Vagina (tissue), 2 donors: ENCODE data around the gene PNPLA1. TPM values are rescaled to one million over a fixed set of nuclear protein-coding genes. Genes with fewer than 3 reads are reported as not detected.

ENCODE experiments used
- DNase-seq, 2 donors: peaks; one replicate each; pipeline ENCODE4 v3.0.0-alpha.2; 2017; ENCODE audit errors: extremely low spot score in 2 of 2
- H3K27ac ChIP-seq: fragments of 200-600 bp; sonication (generic); one replicate; pipeline ENCODE4 v1.5.1; 2019
- H3K27me3 ChIP-seq: fragments of 200-600 bp; sonication (generic); one replicate; pipeline ENCODE4 v1.5.1; 2019
- H3K36me3 ChIP-seq, 2 donors: fragments of 200-600 bp; sonication (generic); one replicate each; pipeline ENCODE4 v1.5.1; 2017 to 2019
- H3K4me1 ChIP-seq: fragments of 200-600 bp; sonication (generic); one replicate; pipeline ENCODE4 v1.5.1; 2019
- H3K4me3 ChIP-seq, 2 donors: fragments of 200-600 bp; sonication (generic); 1 replicate in 1 of 2; 2 replicates in 1 of 2; pipeline ENCODE4 v1.5.1; 2016 to 2019
- H3K9me3 ChIP-seq: fragments of 200-600 bp; sonication (generic); one replicate; pipeline ENCODE4 v1.5.1; 2019
- CTCF ChIP-seq, 3 experiments: fragments of 450-650 bp in 2 of 3; fragments of 200-600 bp in 1 of 3; sonication (generic) in 1 of 3; IDR thresholded peaks; one replicate each; pipeline ENCODE4 v1.5.1; 2017 to 2019; ENCODE audit warnings: antibody characterized with exemption in 3 of 3, mild to moderate bottlenecking in 2 of 3, moderate library complexity in 2 of 3
- POLR2A ChIP-seq, 2 donors: fragments of 450-650 bp; IDR thresholded peaks; one replicate each; pipeline ENCODE4 v1.6.1; 2017; ENCODE audit warnings: antibody characterized with exemption in 2 of 2, mild to moderate bottlenecking in 2 of 2, moderate library complexity in 2 of 2
- POLR2AphosphoS5 ChIP-seq, 2 donors: sonication (generic); formaldehyde crosslinking; IDR thresholded peaks; one replicate each; pipeline ENCODE4 v1.9.0; 2017; ENCODE audit warnings: antibody characterized with exemption in 2 of 2, mild to moderate bottlenecking in 2 of 2, low read depth in 1 of 2; ENCODE audit not compliant: insufficient read depth in 1 of 2
- intact Hi-C: fragments of 100-400 bp; cut with DNase I; formaldehyde crosslinking; loops from one replicate; pipeline ENCODE4 v1.15.1; 2023
- total RNA-seq: library from RNA; depleted of rRNA; stranded (reverse); fragments of >200 nt; gene quantifications from one replicate; pipeline ENCODE4 v1.2.3, GENCODE V29; 2016

The PNPLA1 gene
- total RNA-seq, 1 donor from 2014 or later = not detected

GRCh38 chr6:36357872-36358225 is 88.0 kb downstream of the PNPLA1 start:
- H3K27me3 ChIP-seq = no peaks in the 10 kb centered on the region
- H3K9me3 ChIP-seq = no peaks in the 10 kb centered on the region
- H3K4me3 ChIP-seq = no peak overlapping the region
- no peaks in the 10 kb centered on the region for H3K36me3 ChIP-seq
- no peak for DNase-seq
- no peak overlapping the region for H3K27ac ChIP-seq
- intact Hi-C loops = no loop called here
- H3K4me1 ChIP-seq = no peaks in the 10 kb centered on the region
- TF ChIP-seq POLR2AphosphoS5 (IDR thresholded peaks at IDR 0.05; ENCODE audit: insufficient read depth in 1 of 2, low read depth in 1 of 2) (no peak), CTCF (IDR thresholded peaks at IDR 0.05) (no peak), POLR2A (IDR thresholded peaks at IDR 0.05) (no peak)

Other genes with a start within 250 kb of the PNPLA1 start
- not detected for gene SLC26A8, start 245.4 kb upstream of the PNPLA1 start, total RNA-seq
- gene MAPK14, start 242.3 kb upstream of the PNPLA1 start, total RNA-seq = 71.9 TPM
- gene MAPK13, start 139.5 kb upstream of the PNPLA1 start, total RNA-seq = 21.9 TPM
- 18.7 TPM for gene BRPF3, start 73.3 kb upstream of the PNPLA1 start, total RNA-seq
- gene BNIP5, start 66.8 kb downstream of the PNPLA1 start, total RNA-seq = not detected
- gene ETV7, start 117.6 kb downstream of the PNPLA1 start, total RNA-seq = 2.2 TPM
- not detected for gene PXT1, start 172.8 kb downstream of the PNPLA1 start, total RNA-seq
- 30.0 TPM for gene KCTD20, start 172.9 kb downstream of the PNPLA1 start, total RNA-seq